HCEC 1CT (cell line): ENCODE measurements around the gene KIAA0825.
"Not testable (repeated sequence)": the region's sequence is repeated elsewhere in the genome, so short reads cannot be mapped to it uniquely, and the experiment has no call there.

Experiments used
- DNase-seq: peaks from one replicate; pipeline ENCODE4 v3.0.0-alpha.2; 2017

The KIAA0825 gene

DNA sequence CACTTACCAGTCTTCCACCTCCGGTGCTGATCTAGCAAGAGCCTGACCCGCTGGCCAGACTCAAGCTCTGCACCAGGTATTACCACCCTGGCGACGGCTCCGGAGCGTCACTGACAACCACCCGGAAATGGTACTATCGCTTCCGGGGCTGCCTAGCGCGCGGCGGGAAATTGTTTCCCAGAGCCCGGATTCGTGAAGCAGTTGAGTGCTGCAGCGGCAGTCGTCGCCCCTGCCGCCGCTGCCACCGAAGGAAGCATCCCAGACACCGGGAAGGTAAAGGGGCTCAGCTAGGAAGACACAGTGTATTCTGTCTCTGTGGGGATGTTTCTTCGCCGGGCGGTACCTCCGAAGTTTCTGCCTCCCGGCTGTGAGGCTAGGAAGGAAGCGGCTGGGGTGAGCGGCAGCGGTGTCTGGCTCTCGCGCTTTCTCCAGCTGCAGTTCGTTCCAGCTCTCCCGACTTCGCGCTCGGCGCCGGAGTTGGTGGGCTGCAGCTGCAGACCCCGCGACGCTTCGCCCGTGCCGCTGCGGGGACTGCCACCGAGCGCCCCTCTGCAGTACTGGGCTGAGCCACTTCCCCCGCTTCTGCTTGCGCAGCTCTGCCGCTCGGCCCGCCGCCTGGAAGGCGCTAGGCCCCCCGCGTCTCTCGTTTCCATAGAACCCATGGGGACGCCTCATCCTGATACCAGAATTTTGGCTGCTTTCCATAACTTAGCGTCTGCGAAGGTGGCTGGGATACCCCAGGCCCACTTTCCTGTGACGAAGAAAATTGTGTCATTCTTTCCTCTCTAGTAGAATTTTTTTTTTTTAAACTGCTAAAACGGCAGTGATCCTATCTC lies at the start of gene KIAA0825, which contains the start of gene SLF1:
Gene KIAA0825, minus strand, starts transcription at position 112 of the 836 bp plus-strand sequence. CDS start 81,478 bp downstream, outside the sequence.
Gene SLF1, plus strand, starts transcription at position 177 of the 836 bp plus-strand sequence. CDS start 10,142 bp downstream, outside the sequence.
- peak; percentile 90 for DNase-seq

GRCh38 chr5:94667937-94668336 lies 49.5 kb upstream of the KIAA0825 start:
- no peak for DNase-seq

DNA sequence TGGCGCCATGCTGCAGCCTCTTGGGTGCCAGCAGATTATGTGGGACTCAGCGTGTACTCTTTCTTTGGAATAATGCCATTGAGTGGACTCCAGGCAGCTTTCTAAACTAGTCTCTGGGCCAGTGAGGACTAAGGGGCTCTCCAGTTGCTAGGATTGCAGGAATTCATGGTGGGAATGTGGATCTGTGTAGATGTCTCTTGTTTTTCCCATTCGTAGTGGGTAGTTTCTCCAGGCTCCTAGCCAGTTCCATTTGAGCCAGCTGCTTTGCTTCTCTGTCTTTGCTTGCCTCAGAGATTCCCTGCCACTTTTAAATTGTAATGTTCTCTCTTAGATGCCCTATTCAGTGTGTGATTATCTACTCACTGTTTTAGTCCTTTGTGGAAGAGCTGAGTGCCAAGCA lies 42.7 kb upstream of the KIAA0825 start:
- DNase-seq = no peak

DNA sequence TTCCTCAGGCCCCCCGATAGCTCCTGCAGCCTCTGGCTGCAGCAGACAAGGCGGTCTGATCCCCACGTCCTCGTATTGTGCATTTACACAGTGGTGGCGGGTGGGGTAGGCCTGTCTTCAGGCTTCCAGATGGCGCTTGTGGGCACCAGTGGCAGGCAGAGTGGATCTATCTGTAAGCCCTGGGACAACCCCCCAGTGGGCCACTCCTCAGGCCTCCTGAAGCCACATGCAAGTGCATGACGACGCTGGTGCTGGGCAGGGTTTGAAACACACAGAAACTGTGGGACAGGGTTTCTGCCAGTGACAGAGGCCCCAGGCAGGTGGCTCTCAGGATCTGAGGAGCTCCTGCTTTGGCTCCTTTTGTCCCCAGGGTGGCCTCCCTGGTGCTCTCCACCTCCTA lies 42.1 kb upstream of the KIAA0825 start:
- DNase-seq = no peak

DNA sequence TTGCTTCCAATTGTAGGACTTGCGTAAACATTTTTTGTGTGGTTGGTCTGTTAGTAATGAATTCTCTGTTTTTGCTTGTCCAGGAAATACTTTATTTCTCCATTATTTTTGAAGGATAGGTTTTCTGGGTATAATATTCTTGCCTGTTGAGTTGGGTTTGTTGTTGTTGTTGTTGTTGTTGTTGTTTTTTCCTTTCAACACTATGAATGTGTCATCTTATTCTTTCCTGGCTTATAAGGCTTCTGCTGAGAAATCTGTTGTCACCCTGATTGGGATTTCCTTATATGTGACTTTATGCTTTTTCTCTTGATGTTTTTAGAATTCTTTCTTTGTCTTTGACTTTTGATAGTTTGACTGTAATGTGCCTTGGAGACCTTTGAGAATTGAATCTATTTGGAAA lies 39.9 kb upstream of the KIAA0825 start:
- DNase-seq = no peak

DNA sequence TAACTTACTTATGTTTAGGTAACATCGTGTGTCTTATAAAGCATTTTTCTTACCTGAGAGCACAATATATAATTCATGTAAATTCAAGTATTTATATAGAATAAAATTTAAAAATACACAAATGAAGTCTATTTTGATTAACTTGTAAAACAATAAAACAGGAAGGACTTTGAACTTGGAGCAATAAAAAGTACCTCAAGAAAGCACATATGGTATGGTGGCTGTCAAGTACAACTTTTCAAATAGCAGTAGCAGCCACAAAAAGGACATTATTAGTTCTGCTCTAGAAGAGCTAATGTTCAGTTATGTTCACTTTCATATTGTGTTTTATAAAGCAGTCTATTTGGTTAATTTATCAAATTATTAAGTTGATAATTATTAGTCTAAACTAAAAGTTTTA lies 31.5 kb upstream of the KIAA0825 start:
- no peak for DNase-seq

DNA sequence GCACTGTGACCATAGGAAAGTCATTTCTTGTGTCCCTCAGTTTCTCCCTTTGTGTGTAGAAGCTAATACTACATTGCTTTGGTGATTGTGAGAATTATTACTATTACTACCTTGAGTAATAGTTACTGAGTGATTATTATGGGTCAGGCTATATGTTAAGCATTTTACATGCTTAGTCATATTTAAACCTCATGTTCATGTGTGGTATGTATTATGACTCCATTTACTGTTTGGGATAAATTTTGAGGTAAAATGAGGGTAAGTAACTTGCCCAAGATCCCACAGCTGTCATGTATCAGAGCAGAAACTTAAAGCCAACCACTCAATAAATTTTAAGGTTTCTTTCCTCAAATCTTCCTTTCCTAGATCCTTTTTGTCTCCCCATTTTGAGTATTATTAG lies 28.4 kb upstream of the KIAA0825 start:
- DNase-seq = no peak

GRCh38 chr5:94645053-94645452 lies 26.6 kb upstream of the KIAA0825 start:
- DNase-seq = no peak

GRCh38 chr5:94640176-94640575 lies 21.8 kb upstream of the KIAA0825 start:
- no peak for DNase-seq

DNA sequence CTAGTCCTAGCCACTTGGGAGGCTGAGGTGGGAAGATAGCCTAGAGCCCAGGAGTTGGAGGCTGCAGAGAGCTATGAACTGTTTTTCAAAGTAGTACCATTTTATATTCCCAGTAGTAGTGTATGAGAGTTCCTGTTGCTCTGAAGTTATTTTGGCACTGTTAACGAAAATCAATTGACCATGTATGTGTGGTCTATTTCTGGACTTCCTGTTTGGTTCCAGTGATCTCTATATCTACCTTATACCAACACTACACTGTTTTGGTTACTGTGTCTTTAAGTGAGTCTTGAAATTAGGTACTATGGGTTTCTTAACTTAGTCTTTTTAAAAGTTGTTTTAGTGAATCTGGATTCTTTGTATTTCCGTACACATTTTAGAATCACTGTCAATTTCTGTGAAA lies 13.6 kb upstream of the KIAA0825 start:
- DNase-seq = no peak

- DNase-seq = peak; percentile 45
Observed at GRCh38 chr5:94627191-94627590, 8.8 kb upstream of the KIAA0825 start.

- DNase-seq = no peak
Observed at GRCh38 chr5:94623877-94624276, 5.5 kb upstream of the KIAA0825 start.

DNA sequence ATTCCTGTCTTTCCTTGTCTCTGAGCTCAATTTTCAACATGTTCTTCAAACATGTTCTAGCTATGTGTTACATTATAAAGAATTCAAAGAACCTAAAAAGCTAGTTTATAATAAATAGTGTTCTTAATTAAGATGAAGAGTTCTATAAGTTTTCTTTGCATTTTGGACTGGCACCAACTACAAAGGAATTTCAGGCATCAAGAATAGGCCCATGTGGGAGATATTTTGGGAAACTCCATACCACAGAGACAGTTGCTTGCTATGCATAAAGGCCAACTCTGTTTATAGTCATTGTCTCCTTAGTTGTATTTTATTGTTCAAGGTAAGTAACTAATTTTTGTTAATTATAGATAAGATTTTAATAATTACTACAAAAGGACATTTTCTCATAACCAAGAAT lies 4.6 kb upstream of the KIAA0825 start:
- no peak for DNase-seq

- DNase-seq = no peak
Observed at GRCh38 chr5:94621763-94622162, 3.4 kb upstream of the KIAA0825 start.

DNA sequence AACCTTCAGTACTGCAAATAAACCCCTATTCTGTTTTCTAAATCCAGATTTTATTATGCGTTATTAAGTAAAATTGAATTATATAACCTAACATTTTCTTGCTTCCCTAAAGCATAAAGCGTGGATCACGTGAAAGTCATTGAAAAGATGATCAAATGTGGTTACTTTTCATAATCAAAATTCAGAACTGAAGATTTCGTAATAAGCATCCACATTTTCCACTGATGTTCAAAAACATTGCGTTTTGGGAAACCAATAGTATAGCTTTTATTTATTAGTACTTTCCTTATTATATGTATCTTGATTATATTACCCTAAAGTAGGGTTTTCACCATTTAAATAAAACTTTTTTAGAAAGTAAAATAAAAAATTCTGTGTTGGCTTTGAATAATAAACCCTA lies 1.9 kb upstream of the KIAA0825 start:
- no peak for DNase-seq

- DNase-seq = peak; percentile 70
Observed at GRCh38 chr5:94618029-94618492, 343 bp downstream of the KIAA0825 start.

- no peak for DNase-seq
Observed at GRCh38 chr5:94615862-94616261, 2.5 kb downstream of the KIAA0825 start.

DNA sequence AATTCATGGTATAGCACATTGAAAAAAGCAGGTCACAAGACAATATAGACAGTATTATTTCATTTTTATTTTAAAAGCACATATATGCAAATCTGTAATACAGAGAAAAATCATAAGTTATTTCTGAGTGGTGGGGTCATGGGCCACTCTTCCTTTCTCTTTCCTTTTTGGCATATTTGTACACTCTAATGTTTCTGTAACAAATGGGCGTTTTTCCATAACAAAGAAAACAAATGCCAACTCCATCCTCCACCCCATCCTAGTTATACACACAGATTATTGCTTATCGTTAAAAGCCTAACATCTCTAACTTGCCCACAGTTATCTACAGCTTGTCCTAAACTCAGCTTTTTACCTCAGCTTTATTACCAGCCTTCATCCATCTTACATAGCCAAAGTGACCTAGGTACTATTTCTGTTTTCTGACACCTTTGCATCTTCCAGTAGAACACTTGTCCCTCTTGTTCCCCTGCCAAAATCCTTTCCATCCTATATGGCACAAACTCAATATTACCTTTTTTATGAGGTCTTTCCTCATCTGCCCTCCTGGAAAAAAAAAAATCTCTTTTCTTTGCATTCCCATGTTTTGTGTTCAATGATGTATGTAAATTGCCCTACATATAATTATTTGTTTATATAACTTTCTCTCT lies 4.1 kb downstream of the KIAA0825 start:
- no peak for DNase-seq

- DNase-seq = peak; percentile 12
Observed at GRCh38 chr5:94613583-94613982, 4.8 kb downstream of the KIAA0825 start.

- no peak for DNase-seq
Observed at GRCh38 chr5:94595281-94595840, 23.0 kb downstream of the KIAA0825 start.

DNA sequence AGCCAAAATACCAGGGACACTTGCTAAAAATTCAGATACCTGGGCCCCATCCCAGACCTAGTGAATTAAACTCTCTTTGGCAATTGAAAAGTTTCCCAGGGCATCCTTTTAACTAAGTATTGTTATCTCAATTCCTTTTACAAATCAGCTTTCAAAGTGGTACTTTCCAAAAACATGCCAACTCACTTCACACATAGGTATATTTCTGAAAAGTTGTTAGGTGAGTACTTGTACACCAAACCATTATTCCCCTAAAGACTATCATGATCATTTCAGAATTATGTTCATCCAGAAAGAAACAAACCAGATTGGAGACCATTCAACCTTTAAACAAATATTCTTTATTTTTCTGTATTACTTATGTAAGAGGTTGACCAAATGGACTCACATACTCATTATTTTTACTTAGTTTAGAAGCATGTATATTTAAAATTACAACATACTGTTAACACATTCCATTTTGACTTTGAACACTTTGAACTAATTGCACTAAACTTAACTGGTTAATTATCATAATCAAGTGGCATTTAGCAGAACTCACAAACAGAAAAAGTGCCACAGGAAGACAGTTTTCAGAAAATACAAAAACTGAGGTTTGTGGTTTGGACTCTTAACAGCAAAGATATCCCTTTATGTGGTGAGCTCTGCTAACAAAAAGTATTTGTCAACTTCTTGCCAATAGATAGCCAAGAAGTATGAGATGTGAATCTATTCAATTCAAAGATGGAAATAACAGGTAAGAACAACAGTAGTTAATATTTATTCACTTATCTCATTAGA lies 40.7 kb downstream of the KIAA0825 start:
- no peak for DNase-seq

DNA sequence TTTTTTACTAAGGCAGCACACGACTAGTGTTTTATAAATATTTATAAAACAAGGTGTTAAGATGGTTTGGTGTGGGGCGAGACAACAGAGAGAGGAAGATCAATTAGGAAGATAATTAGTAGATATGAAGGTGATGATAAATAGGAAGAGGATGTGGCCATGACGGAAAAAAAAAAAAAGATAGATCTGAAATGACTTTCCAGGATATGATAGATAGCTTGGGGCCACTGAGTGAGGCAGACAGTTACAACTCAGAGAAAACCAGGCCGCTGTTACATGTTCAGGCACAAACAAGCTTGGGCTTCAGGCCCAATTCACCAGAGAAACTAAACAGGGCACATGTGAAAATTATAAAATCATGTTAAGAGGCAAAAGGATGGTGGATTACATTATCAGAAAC lies 43.2 kb downstream of the KIAA0825 start:
- DNase-seq = no peak

GRCh38 chr5:94573349-94573748 lies 45.1 kb downstream of the KIAA0825 start:
- not testable (repeated sequence) for DNase-seq
